Endothelial cell of umbilical vein (primary cell): ENCODE data around the gene C8A. TPM values are rescaled to one million over a fixed set of nuclear protein-coding genes. Genes with fewer than 3 reads are reported as not detected.

ENCODE experiments used
- BruUV-seq: library from RNA; stranded (reverse); fragments of 400-500 nt; replicated peaks from 2 replicates; lab custom pipeline; 2021; lab: Mats Ljungman, UMichigan
- CTCF ChIA-PET: fragments of 300-600, 350-600 bp; sonication (Branson Sonifier 250); formaldehyde crosslinking; loops from one replicate; lab custom pipeline; 2021; ENCODE audit warnings: antibody characterized with exemption, inconsistent platforms; lab: Charles Lee
- POLR2A ChIA-PET: fragments of 300-600, 350-600 bp; sonication (Branson Sonifier 250); formaldehyde crosslinking; loops from one replicate; lab custom pipeline; 2021; ENCODE audit warnings: antibody characterized with exemption, inconsistent platforms; lab: Charles Lee
- DNase-seq: peaks from one replicate; pipeline ENCODE4 v3.0.0-alpha.2; 2011; ENCODE audit warnings: low read depth, low spot score
- FAIRE-seq: peaks from 2 replicates; lab custom pipeline; 2011; peaks lifted over from hg19 to GRCh38; lab: Jason Lieb, UNC
- H2AFZ ChIP-seq: 2 replicates; pipeline ENCODE4 v1.6.0; 2012; ENCODE audit warnings: low read depth, low read length, control low read depth, inconsistent platforms
- H3K27ac ChIP-seq: 2 replicates; pipeline ENCODE4 v1.5.1; 2011; ENCODE audit warnings: low read depth, mild to moderate bottlenecking, control low read depth, low read length, moderate library complexity; ENCODE audit not compliant: insufficient read depth
- H3K27me3 ChIP-seq, 2 experiments: 2 replicates each; pipeline versions ENCODE4 v1.6.0 to v1.6.1; 2011; ENCODE audit warnings: low read length in 2 of 2, mixed read lengths in 1 of 2; ENCODE audit not compliant: control insufficient read depth in 2 of 2, insufficient read depth in 2 of 2
- H3K36me3 ChIP-seq, 2 experiments: 2 replicates in 1 of 2; 3 replicates in 1 of 2; pipeline ENCODE4 v1.5.1; 2011; ENCODE audit warnings: low read length in 2 of 2, mild to moderate bottlenecking in 1 of 2, moderate library complexity in 1 of 2; ENCODE audit not compliant: control insufficient read depth in 2 of 2, insufficient read depth in 2 of 2; ENCODE audit errors: extremely low read depth in 1 of 2
- H3K4me1 ChIP-seq: 3 replicates; pipeline ENCODE4 v1.5.1; 2011; ENCODE audit warnings: mild to moderate bottlenecking, low read length; ENCODE audit not compliant: control insufficient read depth, insufficient read depth; ENCODE audit errors: extremely low read depth
- H3K4me2 ChIP-seq: 2 replicates; pipeline ENCODE4 v1.6.1; 2011; ENCODE audit warnings: low read length, control low read depth, mixed read lengths; ENCODE audit not compliant: insufficient read depth
- H3K4me3 ChIP-seq, 3 experiments: fragments of 200-600 bp in 1 of 3; sonication (generic), shearing (Covaris generic) in 1 of 3; replicated peaks in 1 of 3; 2 replicates each; pipeline ENCODE4 v1.5.1; 2011 to 2016; ENCODE audit warnings: control low read depth in 3 of 3, low read length in 3 of 3, mild to moderate bottlenecking in 2 of 3, inconsistent platforms in 1 of 3, low read depth in 1 of 3, moderate library complexity in 1 of 3; ENCODE audit not compliant: insufficient read depth in 1 of 3
- H3K79me2 ChIP-seq: 2 replicates; pipeline ENCODE4 v1.6.0; 2012; ENCODE audit warnings: low read length, inconsistent platforms; ENCODE audit not compliant: control insufficient read depth, insufficient read depth
- H3K9ac ChIP-seq: replicated peaks from 2 replicates; pipeline ENCODE3; 2011; ENCODE audit warnings: low read length, control low read depth; ENCODE audit not compliant: insufficient read depth; ENCODE audit errors: extremely low read depth
- H3K9me1 ChIP-seq: replicated peaks from 3 replicates; pipeline ENCODE4 v1.6.0; 2011; ENCODE audit warnings: mild to moderate bottlenecking, low read length; ENCODE audit not compliant: control insufficient read depth, insufficient read depth; ENCODE audit errors: extremely low read depth
- H3K9me3 ChIP-seq: replicated peaks from 2 replicates; pipeline ENCODE4 v1.5.1; 2012; ENCODE audit warnings: low read length, inconsistent platforms; ENCODE audit not compliant: control insufficient read depth, insufficient read depth
- H4K20me1 ChIP-seq: replicated peaks from 2 replicates; pipeline ENCODE3; 2011; ENCODE audit warnings: mild to moderate bottlenecking, low read length; ENCODE audit not compliant: control insufficient read depth, insufficient read depth; ENCODE audit errors: extremely low read depth
- EZH2 ChIP-seq: IDR thresholded peaks from 2 replicates; pipeline ENCODE4 v1.6.1; 2012; ENCODE audit warnings: borderline replicate concordance, low read depth, mild to moderate bottlenecking, moderate library complexity, low read length, inconsistent platforms; ENCODE audit not compliant: severe bottlenecking
- FOS ChIP-seq: IDR thresholded peaks from 2 replicates; pipeline ENCODE4 v1.6.1; 2011; ENCODE audit warnings: mild to moderate bottlenecking, low read length, moderate library complexity, borderline replicate concordance; ENCODE audit not compliant: insufficient read depth
- GATA2 ChIP-seq: IDR thresholded peaks from 2 replicates; pipeline ENCODE4 v1.7.0; 2011; ENCODE audit warnings: low read depth, mild to moderate bottlenecking, moderate library complexity, mixed read lengths, low read length; ENCODE audit not compliant: insufficient read length, insufficient read depth
- JUN ChIP-seq: IDR thresholded peaks from 2 replicates; pipeline ENCODE4 v1.6.1; 2011; ENCODE audit warnings: borderline replicate concordance, low read depth; ENCODE audit not compliant: insufficient read length, insufficient read depth
- MYC ChIP-seq: IDR thresholded peaks from one replicate; pipeline ENCODE4 v1.6.1; 2011; ENCODE audit warnings: mild to moderate bottlenecking, low read depth, low read length
- POLR2A ChIP-seq: IDR thresholded peaks from 2 replicates; pipeline ENCODE4 v1.6.1; 2012; ENCODE audit warnings: low read depth, mild to moderate bottlenecking, control low read depth, low read length
- POLR2AphosphoS5 ChIP-seq: IDR thresholded peaks from 2 replicates; pipeline ENCODE4 v1.6.1; 2012; ENCODE audit warnings: low read depth, mild to moderate bottlenecking, control low read depth, low read length, moderate library complexity; ENCODE audit not compliant: insufficient read depth
- dilution Hi-C: fragments of 300-500 bp; cut with MboI; formaldehyde crosslinking; loops from one replicate; pipeline ENCODE4 v1.15.0; 2019; ENCODE audit warnings: low sequenced_read_pairs; ENCODE audit not compliant: extremely low pct_ligation_motif_present
- intact Hi-C: fragments of 100-400 bp; cut with micrococcal nuclease; formaldehyde crosslinking; loops from one replicate; pipeline ENCODE4 v1.10.0; 2022
- polyA plus RNA-seq, 4 experiments: library from polyadenylated mRNA; depleted of rRNA in 3 of 4; stranded (reverse) in 3 of 4; unstranded in 1 of 4; fragments of >200 nt; gene quantifications; 2 replicates each; pipeline versions ENCODE4 v1.2.1 to v1.2.3, GENCODE V29; 2011 to 2012; ENCODE audit warnings: missing spikeins in 1 of 4
- total RNA-seq: library from RNA; stranded (reverse); gene quantifications from 2 replicates; pipeline ENCODE4 v1.2.3, GENCODE V29; 2021
- TF ChIP-seq, protein P1 (sequence below), 2 donors: IDR thresholded peaks; 1 replicate in 1 of 2; 2 replicates in 1 of 2; pipeline ENCODE4 v1.5.1; 2011; ENCODE audit warnings: low read length in 2 of 2, mild to moderate bottlenecking in 2 of 2, moderate library complexity in 2 of 2, control low read depth in 1 of 2, inconsistent platforms in 1 of 2, low read depth in 1 of 2; ENCODE audit not compliant: insufficient read depth in 1 of 2; ENCODE audit errors: extremely low read depth in 1 of 2
- TF ChIP-seq, protein P2 (sequence below): IDR thresholded peaks from 2 replicates; pipeline ENCODE4 v1.6.1; 2011; ENCODE audit not compliant: insufficient read depth, insufficient read length

Gene C8A
- total and polyA plus RNA-seq, 2 donors (not counting 3 experiments of a cell fraction or from before 2014, with no cell fraction given) = not detected

DNA sequence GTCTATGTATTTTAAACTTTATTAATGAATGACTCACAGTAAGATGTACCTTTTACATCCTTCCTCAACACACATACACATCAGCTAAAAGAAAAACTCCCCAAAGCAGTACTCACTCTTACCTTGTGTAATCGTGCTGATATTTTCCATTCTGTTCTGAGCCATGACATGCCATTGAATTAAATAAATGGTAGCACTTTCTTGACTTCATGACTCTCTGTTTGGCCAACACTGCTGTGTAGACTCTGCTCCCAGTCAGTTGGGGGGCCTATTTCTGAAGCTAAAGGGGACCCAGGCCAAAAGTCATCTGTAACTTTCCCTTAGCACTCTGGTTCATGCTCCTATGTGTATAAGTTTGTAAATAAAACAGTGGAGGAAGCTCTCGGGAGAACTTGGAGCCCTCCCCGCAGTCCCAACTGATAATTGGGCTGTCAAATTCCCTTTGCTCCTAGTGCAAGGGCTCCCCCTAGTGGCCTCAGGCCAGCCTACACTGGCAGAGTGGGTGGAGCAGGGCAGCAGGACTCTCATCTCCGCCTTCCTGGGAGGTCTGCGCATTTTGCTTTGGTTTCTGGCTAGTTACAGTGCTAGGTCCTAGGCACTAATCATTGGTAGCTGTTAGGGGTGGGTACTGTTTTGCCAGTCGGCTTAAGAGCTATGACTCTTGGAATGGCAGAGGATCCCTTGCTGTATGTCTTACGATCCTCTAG lies 33.7 kb upstream of the C8A start:
- H2AFZ ChIP-seq = no peak overlapping the region
- peak; percentile 62 for DNase-seq
- H3K4me3 ChIP-seq = no peak overlapping the region
- ChIA-PET CTCF (interaction anchor here (0.6 to 3.2 kb wide), 17 partner anchors 10 to 1877 kb away, joined by 3 to 20 read pairs (median 5); no protein-coding TSS in a partner anchor), POLR2A (no interaction called here)
- no peaks in the 10 kb centered on the region for H4K20me1 ChIP-seq
- H3K9me3 ChIP-seq = no peaks in the 10 kb centered on the region
- dilution Hi-C loops (no loop called here), intact Hi-C loops (loop anchor here (2.0 to 10.0 kb wide), 3 partner anchors 102 to 1676 kb away; no protein-coding TSS in a partner anchor)
- BruUV-seq = no TSS peak
- no peaks in the 10 kb centered on the region for H3K9me1 ChIP-seq
- no peak overlapping the region for H3K27ac ChIP-seq
- H3K4me1 ChIP-seq = no peaks in the 10 kb centered on the region
- no peak overlapping the region for H3K4me2 ChIP-seq
- FAIRE-seq = peak; percentile 74
- H3K79me2 ChIP-seq = no peaks in the 10 kb centered on the region
- no peaks in the 10 kb centered on the region for H3K27me3 ChIP-seq
- H3K9ac ChIP-seq = no peak overlapping the region
- H3K36me3 ChIP-seq = no peaks in the 10 kb centered on the region
- TF ChIP-seq, protein P1, sequence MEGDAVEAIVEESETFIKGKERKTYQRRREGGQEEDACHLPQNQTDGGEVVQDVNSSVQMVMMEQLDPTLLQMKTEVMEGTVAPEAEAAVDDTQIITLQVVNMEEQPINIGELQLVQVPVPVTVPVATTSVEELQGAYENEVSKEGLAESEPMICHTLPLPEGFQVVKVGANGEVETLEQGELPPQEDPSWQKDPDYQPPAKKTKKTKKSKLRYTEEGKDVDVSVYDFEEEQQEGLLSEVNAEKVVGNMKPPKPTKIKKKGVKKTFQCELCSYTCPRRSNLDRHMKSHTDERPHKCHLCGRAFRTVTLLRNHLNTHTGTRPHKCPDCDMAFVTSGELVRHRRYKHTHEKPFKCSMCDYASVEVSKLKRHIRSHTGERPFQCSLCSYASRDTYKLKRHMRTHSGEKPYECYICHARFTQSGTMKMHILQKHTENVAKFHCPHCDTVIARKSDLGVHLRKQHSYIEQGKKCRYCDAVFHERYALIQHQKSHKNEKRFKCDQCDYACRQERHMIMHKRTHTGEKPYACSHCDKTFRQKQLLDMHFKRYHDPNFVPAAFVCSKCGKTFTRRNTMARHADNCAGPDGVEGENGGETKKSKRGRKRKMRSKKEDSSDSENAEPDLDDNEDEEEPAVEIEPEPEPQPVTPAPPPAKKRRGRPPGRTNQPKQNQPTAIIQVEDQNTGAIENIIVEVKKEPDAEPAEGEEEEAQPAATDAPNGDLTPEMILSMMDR (IDR thresholded peaks at IDR 0.05; ENCODE audit: extremely low read depth in 1 of 2, insufficient read depth in 1 of 2, low read depth in 1 of 2, low read length in 2 of 2) = peak; percentile 93 to 95
- TF ChIP-seq EZH2 = no peak

DNA sequence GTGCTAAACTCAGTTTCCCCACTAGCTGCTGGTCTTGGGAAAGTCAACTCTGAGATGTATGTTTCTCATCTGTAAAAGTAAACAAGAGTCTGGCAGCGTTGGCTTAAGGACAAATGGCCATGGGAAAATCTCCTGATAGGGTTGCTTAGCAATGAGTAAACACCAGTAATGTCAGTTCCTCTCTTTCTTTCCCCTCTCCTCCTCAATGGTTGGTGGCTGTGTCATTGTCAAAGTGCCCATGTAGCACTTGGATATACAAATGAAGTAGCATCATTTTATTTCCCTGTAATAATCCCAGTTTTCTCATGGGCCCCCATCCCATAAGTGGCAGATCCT lies 33.2 kb upstream of the C8A start:
- Histone ChIP-seq H3K4me3 (no peak overlapping the region), H3K9ac (no peak overlapping the region), H3K9me1 (no peaks in the 10 kb centered on the region), H3K4me2 (no peak overlapping the region), H3K4me1 (no peaks in the 10 kb centered on the region), H3K27ac (no peak overlapping the region), H3K79me2 (no peaks in the 10 kb centered on the region), H2AFZ (no peak overlapping the region), H4K20me1 (no peaks in the 10 kb centered on the region), H3K9me3 (no peaks in the 10 kb centered on the region), H3K36me3 (no peaks in the 10 kb centered on the region), H3K27me3 (no peaks in the 10 kb centered on the region)
- intact Hi-C loops (loop anchor here (2.0 to 10.0 kb wide), 3 partner anchors 103 to 1677 kb away; no protein-coding TSS in a partner anchor), dilution Hi-C loops (no loop called here)
- peak; percentile 58 for DNase-seq
- no TSS peak for BruUV-seq
- ChIA-PET CTCF (interaction anchor here (0.6 to 3.2 kb wide), 9 partner anchors 9 to 1484 kb away, joined by 3 to 20 read pairs (median 6); no protein-coding TSS in a partner anchor), POLR2A (no interaction called here)
- TF ChIP-seq MYC (no peak), POLR2AphosphoS5 (no peak), GATA2 (no peak), POLR2A (no peak), EZH2 (no peak), FOS (no peak), JUN (no peak)
- TF ChIP-seq, protein P2, sequence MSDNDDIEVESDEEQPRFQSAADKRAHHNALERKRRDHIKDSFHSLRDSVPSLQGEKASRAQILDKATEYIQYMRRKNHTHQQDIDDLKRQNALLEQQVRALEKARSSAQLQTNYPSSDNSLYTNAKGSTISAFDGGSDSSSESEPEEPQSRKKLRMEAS = no peak
- no peak for FAIRE-seq
